ENCODE results near the gene LMNA.

The LMNA gene

DNA sequence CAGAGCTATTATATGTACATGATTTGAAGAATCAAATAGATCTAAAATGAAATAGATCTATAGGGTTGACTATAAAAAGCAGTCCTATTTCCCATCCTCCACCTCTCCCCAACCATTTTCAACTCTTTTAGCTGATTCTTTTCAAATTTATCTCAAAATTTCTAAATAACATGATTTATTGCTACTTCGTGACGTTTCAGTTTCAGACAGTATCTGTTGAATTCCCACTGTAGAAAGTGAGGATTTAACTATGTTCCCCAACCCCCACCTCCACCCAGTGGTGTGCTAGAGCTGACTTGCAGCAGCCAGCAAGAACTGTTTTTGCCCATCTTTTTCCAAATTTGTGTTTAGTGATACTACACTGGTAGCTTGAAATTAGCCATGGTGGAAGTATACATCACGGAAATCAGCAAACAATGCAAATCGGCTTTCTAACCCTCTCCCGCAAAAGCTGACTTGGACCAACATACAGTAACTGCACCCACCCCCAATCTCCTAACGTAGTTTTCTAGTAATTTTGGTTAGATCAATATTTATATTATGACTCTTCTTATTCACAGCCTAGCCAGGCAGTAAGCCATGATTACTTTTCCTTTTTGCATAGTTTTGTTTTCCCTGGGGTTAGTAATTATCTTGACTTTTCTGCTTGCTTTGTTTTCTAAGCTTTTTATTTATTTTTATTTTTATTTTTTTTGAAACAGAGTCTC, 49.8 kb downstream of the LMNA start:
- no peak overlapping the region for H2AFZ ChIP-seq (ENCODE audit: low read depth, low read length)
- no peak overlapping the region for H3K9ac ChIP-seq (ENCODE audit: low read depth, low read length)
- H3K79me2 ChIP-seq (ENCODE audit: insufficient read depth, low read length), result no peaks in the 10 kb centered on the region
- H3K36me3 ChIP-seq (ENCODE audit: insufficient read depth, low read length), result no peaks in the 10 kb centered on the region
- peaks cover 2% of the 10 kb centered on the region for H3K27me3 ChIP-seq (ENCODE audit: insufficient read depth, low read length, poor library complexity)
- no peak for ATAC-seq (ENCODE audit: insufficient read depth, low read depth)
- H3K4me3 ChIP-seq (ENCODE audit: low read depth in 1 of 2, low read length in 2 of 2), result no peak overlapping the region
- no peaks in the 10 kb centered on the region for H3K9me3 ChIP-seq (ENCODE audit: insufficient read depth, low read length, severe bottlenecking)
- H3K27ac ChIP-seq (ENCODE audit: low read length), result no peak overlapping the region
- no peaks in the 10 kb centered on the region for H4K20me1 ChIP-seq (ENCODE audit: insufficient read depth, low read length)
- H3K4me2 ChIP-seq (ENCODE audit: insufficient read depth, low read length), result no peak overlapping the region
- DNase-seq, result no peak
- H3K4me1 ChIP-seq (ENCODE audit: insufficient read depth, low read length), result no peaks in the 10 kb centered on the region
- TF ChIP-seq EZH2 (IDR thresholded peaks at IDR 0.05; ENCODE audit: borderline replicate concordance, low read depth, low read length, severe bottlenecking), result no peak
- TF ChIP-seq, protein P1, sequence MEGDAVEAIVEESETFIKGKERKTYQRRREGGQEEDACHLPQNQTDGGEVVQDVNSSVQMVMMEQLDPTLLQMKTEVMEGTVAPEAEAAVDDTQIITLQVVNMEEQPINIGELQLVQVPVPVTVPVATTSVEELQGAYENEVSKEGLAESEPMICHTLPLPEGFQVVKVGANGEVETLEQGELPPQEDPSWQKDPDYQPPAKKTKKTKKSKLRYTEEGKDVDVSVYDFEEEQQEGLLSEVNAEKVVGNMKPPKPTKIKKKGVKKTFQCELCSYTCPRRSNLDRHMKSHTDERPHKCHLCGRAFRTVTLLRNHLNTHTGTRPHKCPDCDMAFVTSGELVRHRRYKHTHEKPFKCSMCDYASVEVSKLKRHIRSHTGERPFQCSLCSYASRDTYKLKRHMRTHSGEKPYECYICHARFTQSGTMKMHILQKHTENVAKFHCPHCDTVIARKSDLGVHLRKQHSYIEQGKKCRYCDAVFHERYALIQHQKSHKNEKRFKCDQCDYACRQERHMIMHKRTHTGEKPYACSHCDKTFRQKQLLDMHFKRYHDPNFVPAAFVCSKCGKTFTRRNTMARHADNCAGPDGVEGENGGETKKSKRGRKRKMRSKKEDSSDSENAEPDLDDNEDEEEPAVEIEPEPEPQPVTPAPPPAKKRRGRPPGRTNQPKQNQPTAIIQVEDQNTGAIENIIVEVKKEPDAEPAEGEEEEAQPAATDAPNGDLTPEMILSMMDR (IDR thresholded peaks at IDR 0.05; ENCODE audit: borderline replicate concordance, extremely low read depth, low read length, poor library complexity, severe bottlenecking), result no peak

DNA sequence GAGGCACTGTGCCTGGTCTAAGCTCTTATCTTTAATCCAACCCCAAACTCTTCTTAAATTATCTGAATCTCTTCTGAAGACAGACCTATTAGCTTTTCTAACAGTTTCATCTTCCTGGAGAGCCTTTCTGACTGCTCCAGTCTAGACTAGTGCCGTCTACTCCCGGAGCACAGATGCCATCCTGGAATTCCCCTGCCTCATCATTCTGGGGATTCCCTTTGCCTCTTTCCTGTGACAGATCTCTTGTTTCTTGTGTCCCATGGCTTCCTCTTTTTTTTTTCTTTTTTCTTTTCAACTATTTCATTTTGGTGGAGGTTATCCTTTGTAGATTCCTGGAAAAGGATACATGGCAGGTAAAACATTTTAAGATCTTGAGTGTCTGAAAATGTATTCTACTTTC, 50.6 kb downstream of the LMNA start:
- no peaks in the 10 kb centered on the region for H3K36me3 ChIP-seq (ENCODE audit: insufficient read depth, low read length)

GRCh38 chr1:156167536-156167935, 53.0 kb downstream of the LMNA start:
- ATAC-seq (ENCODE audit: insufficient read depth, low read depth) (no peak), DNase-seq (no peak)
- no peaks in the 10 kb centered on the region for H3K9me3 ChIP-seq (ENCODE audit: insufficient read depth, low read length, severe bottlenecking)
- no peaks in the 10 kb centered on the region for H3K36me3 ChIP-seq (ENCODE audit: insufficient read depth, low read length)
- no peak overlapping the region for H3K4me3 ChIP-seq (ENCODE audit: low read depth in 1 of 2, low read length in 2 of 2)
- H3K4me1 ChIP-seq (ENCODE audit: insufficient read depth, low read length), result no peaks in the 10 kb centered on the region
- H3K27me3 ChIP-seq (ENCODE audit: insufficient read depth, low read length, poor library complexity), result peaks cover 2% of the 10 kb centered on the region
- TF ChIP-seq, protein P1 (IDR thresholded peaks at IDR 0.05; ENCODE audit: borderline replicate concordance, extremely low read depth, low read length, poor library complexity, severe bottlenecking), result no peak
- TF ChIP-seq EZH2 (IDR thresholded peaks at IDR 0.05; ENCODE audit: borderline replicate concordance, low read depth, low read length, severe bottlenecking), result no peak
- H2AFZ ChIP-seq (ENCODE audit: low read depth, low read length), result no peak overlapping the region
- H3K4me2 ChIP-seq (ENCODE audit: insufficient read depth, low read length), result no peak overlapping the region
- H4K20me1 ChIP-seq (ENCODE audit: insufficient read depth, low read length), result no peaks in the 10 kb centered on the region
- no peaks in the 10 kb centered on the region for H3K79me2 ChIP-seq (ENCODE audit: insufficient read depth, low read length)
- H3K27ac ChIP-seq (ENCODE audit: low read length), result no peak overlapping the region
- H3K9ac ChIP-seq (ENCODE audit: low read depth, low read length), result no peak overlapping the region

More for the DNA sequence above, 50.6 kb downstream of the LMNA start:
- H3K4me2 ChIP-seq (ENCODE audit: insufficient read depth, low read length), result no peak overlapping the region
- no peaks in the 10 kb centered on the region for H3K9me3 ChIP-seq (ENCODE audit: insufficient read depth, low read length, severe bottlenecking)
- peaks cover 2% of the 10 kb centered on the region for H3K27me3 ChIP-seq (ENCODE audit: insufficient read depth, low read length, poor library complexity)
- no peaks in the 10 kb centered on the region for H3K79me2 ChIP-seq (ENCODE audit: insufficient read depth, low read length)
- no peak overlapping the region for H3K27ac ChIP-seq (ENCODE audit: low read length)
- no peaks in the 10 kb centered on the region for H4K20me1 ChIP-seq (ENCODE audit: insufficient read depth, low read length)
- no peak overlapping the region for H2AFZ ChIP-seq (ENCODE audit: low read depth, low read length)
- DNase-seq, result no peak
- no peak overlapping the region for H3K9ac ChIP-seq (ENCODE audit: low read depth, low read length)
- TF ChIP-seq, protein P1 (IDR thresholded peaks at IDR 0.05; ENCODE audit: borderline replicate concordance, extremely low read depth, low read length, poor library complexity, severe bottlenecking), result no peak
- no peak for TF ChIP-seq EZH2 (IDR thresholded peaks at IDR 0.05; ENCODE audit: borderline replicate concordance, low read depth, low read length, severe bottlenecking)
- H3K4me3 ChIP-seq (ENCODE audit: low read depth in 1 of 2, low read length in 2 of 2), result no peak overlapping the region
- ATAC-seq (ENCODE audit: insufficient read depth, low read depth), result no peak
- no peaks in the 10 kb centered on the region for H3K4me1 ChIP-seq (ENCODE audit: insufficient read depth, low read length)

Measured in DND-41 (cell line).